ENCODE measurements around the gene DMWD. TPM values are rescaled to one million over a fixed set of nuclear protein-coding genes. Genes with fewer than 3 reads are reported as not detected.
"Not testable (repeated sequence)": the region's sequence is repeated elsewhere in the genome, so short reads cannot be mapped to it uniquely, and the experiment has no call there.

Gene DMWD
- total RNA-seq, 1 donor from 2014 or later = 31.2 TPM

GRCh38 chr19:45804140-45804958, 11.7 kb upstream of the DMWD start:
- TF ChIP-seq CTCF (IDR thresholded peaks at IDR 0.05) = no peak
- TF ChIP-seq POLR2AphosphoS5 (IDR thresholded peaks at IDR 0.05; ENCODE audit: insufficient read depth in 1 of 2, low read depth in 1 of 2) = no peak
- no peak for TF ChIP-seq POLR2A (IDR thresholded peaks at IDR 0.05)
- H3K9me3 ChIP-seq = no peaks in the 10 kb centered on the region

GRCh38 chr19:45801603-45802175, 9.0 kb upstream of the DMWD start:
- DNase-seq (ENCODE audit: extremely low spot score in 2 of 2) = no peak
- no peaks in the 10 kb centered on the region for H3K27me3 ChIP-seq
- peaks cover 19% of the 10 kb centered on the region for H3K4me1 ChIP-seq
- H3K4me3 ChIP-seq = no peak overlapping the region
- no peak overlapping the region for H3K27ac ChIP-seq
- TF ChIP-seq POLR2A (IDR thresholded peaks at IDR 0.05) = no peak
- no peaks in the 10 kb centered on the region for H3K36me3 ChIP-seq
- no peaks in the 10 kb centered on the region for H3K9me3 ChIP-seq
- intact Hi-C loops (cut with DNase I) = no loop called here

More at GRCh38 chr19:45804140-45804958, 11.7 kb upstream of the DMWD start:
- no peaks in the 10 kb centered on the region for H3K27me3 ChIP-seq
- intact Hi-C loops (cut with DNase I) = no loop called here
- H3K36me3 ChIP-seq = no peaks in the 10 kb centered on the region
- no peak for DNase-seq (ENCODE audit: extremely low spot score in 2 of 2)
- peaks cover 11% of the 10 kb centered on the region for H3K4me1 ChIP-seq
- no peak overlapping the region for H3K4me3 ChIP-seq
- H3K27ac ChIP-seq = no peak overlapping the region

- peaks cover 19% of the 10 kb centered on the region for H3K4me1 ChIP-seq
- intact Hi-C loops (cut with DNase I) = no loop called here
Observed at GRCh38 chr19:45800070-45800553, 7.5 kb upstream of the DMWD start.

GRCh38 chr19:45799541-45799940, 6.9 kb upstream of the DMWD start:
- H3K36me3 ChIP-seq; H3K4me3 ChIP-seq; DNase-seq (ENCODE audit: extremely low spot score in 2 of 2); H3K9me3 ChIP-seq; intact Hi-C loops (cut with DNase I); H3K27me3 ChIP-seq: not testable (repeated sequence)
- Histone ChIP-seq H3K27ac (peak overlapping the region; percentile 53), H3K4me1 (peaks cover 19% of the 10 kb centered on the region)

More at GRCh38 chr19:45800070-45800553, 7.5 kb upstream of the DMWD start:
- H3K4me3 ChIP-seq = no peak overlapping the region
- no peak for DNase-seq (ENCODE audit: extremely low spot score in 2 of 2)
- H3K27ac ChIP-seq = no peak overlapping the region
- H3K9me3 ChIP-seq = no peaks in the 10 kb centered on the region
- no peaks in the 10 kb centered on the region for H3K36me3 ChIP-seq
- TF ChIP-seq POLR2A (IDR thresholded peaks at IDR 0.05) = no peak
- no peak for TF ChIP-seq CTCF (IDR thresholded peaks at IDR 0.05)
- no peak for TF ChIP-seq POLR2AphosphoS5 (IDR thresholded peaks at IDR 0.05; ENCODE audit: insufficient read depth in 1 of 2, low read depth in 1 of 2)
- H3K27me3 ChIP-seq = no peaks in the 10 kb centered on the region

- no peak for DNase-seq (ENCODE audit: extremely low spot score in 2 of 2)
- TF ChIP-seq POLR2A (IDR thresholded peaks at IDR 0.05) (no peak), POLR2AphosphoS5 (IDR thresholded peaks at IDR 0.05; ENCODE audit: insufficient read depth in 1 of 2, low read depth in 1 of 2) (peak; percentile 58 to 75), CTCF (IDR thresholded peaks at IDR 0.05) (peak; percentile 82 to 98 (median 92))
- H3K4me1 ChIP-seq = peaks cover 19% of the 10 kb centered on the region
- H3K27me3 ChIP-seq = no peaks in the 10 kb centered on the region
- no peaks in the 10 kb centered on the region for H3K9me3 ChIP-seq
- no peak overlapping the region for H3K4me3 ChIP-seq
- intact Hi-C loops (cut with DNase I) = no loop called here
- peak overlapping the region; percentile 53 for H3K27ac ChIP-seq
- H3K36me3 ChIP-seq = no peaks in the 10 kb centered on the region
Observed at GRCh38 chr19:45798995-45799517, 6.4 kb upstream of the DMWD start.

- peaks cover 0 to 14% of the 10 kb centered on the region in 2 donors for H3K36me3 ChIP-seq
- intact Hi-C loops (cut with DNase I) = no loop called here
Observed at GRCh38 chr19:45794627-45795026, 2.0 kb upstream of the DMWD start.

More at GRCh38 chr19:45794627-45795026, 2.0 kb upstream of the DMWD start:
- Histone ChIP-seq H3K9me3 (no peaks in the 10 kb centered on the region), H3K27ac (no peak overlapping the region), H3K4me3 (no peak overlapping the region), H3K27me3 (no peaks in the 10 kb centered on the region), H3K4me1 (peaks cover 35% of the 10 kb centered on the region)
- DNase-seq (ENCODE audit: extremely low spot score in 2 of 2) = no peak
- TF ChIP-seq POLR2AphosphoS5 (IDR thresholded peaks at IDR 0.05; ENCODE audit: insufficient read depth in 1 of 2, low read depth in 1 of 2) (no peak), CTCF (IDR thresholded peaks at IDR 0.05) (no peak), POLR2A (IDR thresholded peaks at IDR 0.05) (no peak)

All from vagina (tissue), 2 donors.